ENCODE data around the gene ABCG4.
A peak's percentile ranks its signal among the peaks of the same experiment; 100 is the strongest.

Gene ABCG4

DNA sequence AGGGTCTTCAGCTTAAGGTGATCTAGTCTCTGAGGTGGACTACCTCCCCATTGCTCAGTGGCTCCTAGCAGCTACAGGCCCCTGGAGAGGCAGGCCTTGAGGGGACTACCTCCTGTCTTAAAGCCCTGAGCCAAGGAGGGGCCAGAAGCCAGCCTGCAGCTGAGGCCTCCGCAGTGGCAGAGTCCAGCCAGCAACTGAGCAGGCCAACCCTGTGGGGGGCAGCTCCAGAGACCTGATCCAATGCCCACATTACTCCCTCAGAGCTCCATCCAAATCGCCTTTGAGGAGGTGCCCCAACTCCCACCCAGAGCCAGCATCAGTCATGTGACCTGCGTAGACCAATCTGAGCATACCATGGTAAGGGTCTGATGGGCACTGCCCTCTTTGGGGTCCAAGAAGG, 39.0 kb upstream of the ABCG4 start:
- CTCF ChIA-PET, result interaction anchor here (1.0 to 2.2 kb wide), 6 partner anchors 11 to 244 kb away, joined by 3 to 11 read pairs (median 4); no protein-coding TSS in a partner anchor
- Mint-ChIP-seq H3K9me3 (no peaks in the 10 kb centered on the region), H3K4me3 (peak overlapping the region; percentile 87), H3K27ac (no peak overlapping the region), H3K4me1 (peaks cover 61% of the 10 kb centered on the region), H3K27me3 (peaks cover 5% of the 10 kb centered on the region), H3K36me3 (peaks cover 54% of the 10 kb centered on the region)
- DNase-seq, result no peak

DNA sequence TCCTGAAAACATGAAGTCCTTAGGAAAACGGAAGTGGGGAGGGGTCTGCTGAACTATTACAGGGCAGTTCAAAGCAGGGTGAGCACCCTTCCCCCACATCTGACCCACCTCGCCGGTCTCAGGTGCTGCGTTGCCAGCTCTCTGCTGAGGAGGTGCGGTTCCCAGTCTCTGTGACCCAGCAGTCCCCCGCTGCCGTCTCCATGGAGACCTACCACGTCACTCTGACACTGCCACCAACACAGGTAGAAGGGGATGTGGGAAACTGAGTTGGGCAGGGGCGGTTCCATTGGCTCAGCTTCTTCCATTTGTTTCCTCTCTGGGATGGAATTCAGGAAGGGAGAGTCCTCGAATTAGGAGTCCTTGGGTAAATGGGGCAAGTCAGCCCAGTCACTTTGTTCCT, 38.4 kb upstream of the ABCG4 start:
- peaks cover 66% of the 10 kb centered on the region for H3K4me1 Mint-ChIP-seq
- no peak overlapping the region for H3K4me3 Mint-ChIP-seq
- peaks cover 58% of the 10 kb centered on the region for H3K36me3 Mint-ChIP-seq
- CTCF ChIA-PET, result interaction anchor here (2.2 kb wide), 1 partner anchor 86 kb away, joined by 11 read pairs; no protein-coding TSS in a partner anchor
- no peak for DNase-seq
- H3K27me3 Mint-ChIP-seq, result peaks cover 5% of the 10 kb centered on the region
- no peak overlapping the region for H3K27ac Mint-ChIP-seq
- H3K9me3 Mint-ChIP-seq, result no peaks in the 10 kb centered on the region

DNA sequence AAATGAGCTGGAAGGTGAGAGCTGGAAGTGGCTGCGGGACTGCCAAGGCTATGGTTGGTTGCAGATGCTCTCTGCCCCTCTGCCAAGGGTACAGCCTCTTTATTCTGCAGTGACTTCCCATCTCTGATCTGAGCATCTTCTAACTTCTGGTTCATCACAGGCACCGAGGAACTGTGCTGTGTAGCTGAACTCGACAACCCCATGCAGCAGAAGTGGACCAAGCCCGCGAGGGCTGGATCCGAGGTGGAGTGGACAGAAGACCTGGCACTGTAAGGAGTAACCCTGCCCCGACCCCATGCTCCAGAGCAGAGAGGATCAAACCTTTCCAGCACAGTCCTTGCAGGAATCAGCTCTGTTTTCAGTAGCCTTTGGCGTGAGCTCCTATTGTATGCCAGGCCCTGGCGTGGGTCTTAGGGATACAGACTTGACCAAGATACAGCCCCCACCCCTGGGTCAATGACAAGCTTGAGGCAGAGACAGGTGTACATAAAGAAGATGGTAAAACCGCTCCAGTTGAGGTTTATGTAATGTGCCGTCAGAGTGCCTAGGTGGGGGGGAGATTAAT, 37.4 kb upstream of the ABCG4 start:
- Mint-ChIP-seq H3K9me3 (no peaks in the 10 kb centered on the region), H3K27me3 (no peaks in the 10 kb centered on the region), H3K27ac (no peak overlapping the region), H3K4me3 (no peak overlapping the region), H3K36me3 (peaks cover 66% of the 10 kb centered on the region), H3K4me1 (peaks cover 66% of the 10 kb centered on the region)
- CTCF ChIA-PET, result no interaction called here
- no peak for DNase-seq

DNA sequence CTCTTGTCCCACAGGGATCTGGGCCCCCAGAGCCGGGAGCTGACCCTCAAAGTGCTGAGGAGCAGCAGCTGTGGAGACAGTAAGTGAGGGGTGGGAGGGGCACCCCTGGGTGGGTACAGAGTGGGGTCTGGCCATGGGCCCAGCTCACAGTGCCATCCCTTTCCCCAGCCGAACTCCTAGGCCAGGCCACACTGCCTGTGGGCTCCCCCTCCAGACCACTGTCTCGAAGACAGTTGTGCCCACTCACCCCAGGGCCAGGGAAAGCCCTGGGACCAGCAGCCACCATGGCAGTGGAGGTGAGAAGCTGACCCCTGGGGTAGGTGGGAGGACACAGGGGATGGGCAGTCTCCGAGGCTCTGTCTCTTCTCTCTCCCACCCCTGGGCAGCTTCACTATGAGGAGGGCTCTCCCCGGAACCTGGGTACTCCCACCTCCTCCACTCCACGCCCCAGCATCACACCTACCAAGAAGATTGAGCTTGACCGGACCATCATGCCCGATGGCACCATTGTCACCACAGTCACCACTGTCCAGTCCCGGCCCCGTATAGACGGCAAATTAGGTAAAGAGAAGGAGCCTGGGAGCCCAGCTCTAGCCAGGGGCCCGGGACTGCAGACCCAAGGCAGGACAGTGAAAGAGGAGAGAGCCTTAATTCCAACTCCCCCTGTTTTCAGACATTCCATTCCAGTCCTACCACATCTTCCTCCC, 36.4 kb upstream of the ABCG4 start:
- H3K27me3 Mint-ChIP-seq, result no peaks in the 10 kb centered on the region
- no peak overlapping the region for H3K4me3 Mint-ChIP-seq
- H3K36me3 Mint-ChIP-seq, result peaks cover 74% of the 10 kb centered on the region
- CTCF ChIA-PET, result interaction anchor here (0.5 kb wide), 1 partner anchor 11 kb away, joined by 3 read pairs; no protein-coding TSS in a partner anchor
- H3K9me3 Mint-ChIP-seq, result no peaks in the 10 kb centered on the region
- no peak for DNase-seq
- peaks cover 69% of the 10 kb centered on the region for H3K4me1 Mint-ChIP-seq
- peak overlapping the region; percentile 12 for H3K27ac Mint-ChIP-seq

DNA sequence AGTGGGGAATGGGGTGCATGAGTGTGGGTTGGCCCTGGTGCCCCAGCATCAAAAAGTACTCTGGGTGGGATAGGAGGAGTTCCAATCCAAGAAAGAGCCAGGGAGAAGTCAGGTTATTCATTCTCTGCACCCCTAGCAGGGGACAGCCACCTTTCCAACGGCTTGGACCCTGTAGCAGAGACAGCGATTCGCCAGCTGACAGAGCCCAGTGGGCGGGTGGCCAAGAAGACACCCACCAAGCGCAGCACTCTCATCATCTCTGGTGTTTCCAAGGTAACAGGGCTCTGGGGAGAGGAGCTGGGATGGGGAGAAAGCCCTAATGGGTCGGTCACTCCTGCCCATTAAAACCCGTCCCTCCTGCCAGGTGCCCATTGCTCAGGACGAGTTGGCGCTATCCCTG, 35.1 kb upstream of the ABCG4 start:
- H3K4me1 Mint-ChIP-seq, result peaks cover 64% of the 10 kb centered on the region
- CTCF ChIA-PET, result no interaction called here
- peak overlapping the region; percentile 65 for H3K27ac Mint-ChIP-seq
- DNase-seq, result no peak
- H3K27me3 Mint-ChIP-seq, result no peaks in the 10 kb centered on the region
- no peak overlapping the region for H3K4me3 Mint-ChIP-seq
- peaks cover 77% of the 10 kb centered on the region for H3K36me3 Mint-ChIP-seq
- H3K9me3 Mint-ChIP-seq, result no peaks in the 10 kb centered on the region

DNA sequence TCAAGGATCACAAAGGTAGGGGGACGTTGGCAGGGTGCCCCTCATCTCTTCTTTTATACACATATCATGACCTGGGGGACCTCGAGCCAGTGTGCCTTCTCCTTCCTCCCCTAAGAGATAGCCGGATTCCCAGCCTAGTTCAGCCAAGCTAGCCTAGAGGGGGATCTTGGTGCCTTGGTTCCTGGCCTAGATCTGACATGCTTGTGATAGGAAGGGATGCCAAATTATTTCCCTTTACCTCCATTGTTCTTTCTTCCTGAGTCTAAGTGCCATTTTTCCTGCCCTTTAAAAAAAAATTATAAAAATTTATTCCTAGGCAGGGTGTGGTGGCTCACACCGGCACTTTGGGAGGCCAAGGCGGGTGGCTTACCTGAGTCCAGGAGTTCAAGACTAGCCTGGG, 34.5 kb upstream of the ABCG4 start:
- no peaks in the 10 kb centered on the region for H3K9me3 Mint-ChIP-seq
- H3K4me3 Mint-ChIP-seq, result no peak overlapping the region
- H3K27me3 Mint-ChIP-seq, result no peaks in the 10 kb centered on the region
- H3K36me3 Mint-ChIP-seq, result peaks cover 71% of the 10 kb centered on the region
- no peak for DNase-seq
- CTCF ChIA-PET, result interaction anchor here (0.7 kb wide), 1 partner anchor 413 kb away, joined by 3 read pairs; no protein-coding TSS in a partner anchor
- peaks cover 57% of the 10 kb centered on the region for H3K4me1 Mint-ChIP-seq
- H3K27ac Mint-ChIP-seq, result peak overlapping the region; percentile 95

DNA sequence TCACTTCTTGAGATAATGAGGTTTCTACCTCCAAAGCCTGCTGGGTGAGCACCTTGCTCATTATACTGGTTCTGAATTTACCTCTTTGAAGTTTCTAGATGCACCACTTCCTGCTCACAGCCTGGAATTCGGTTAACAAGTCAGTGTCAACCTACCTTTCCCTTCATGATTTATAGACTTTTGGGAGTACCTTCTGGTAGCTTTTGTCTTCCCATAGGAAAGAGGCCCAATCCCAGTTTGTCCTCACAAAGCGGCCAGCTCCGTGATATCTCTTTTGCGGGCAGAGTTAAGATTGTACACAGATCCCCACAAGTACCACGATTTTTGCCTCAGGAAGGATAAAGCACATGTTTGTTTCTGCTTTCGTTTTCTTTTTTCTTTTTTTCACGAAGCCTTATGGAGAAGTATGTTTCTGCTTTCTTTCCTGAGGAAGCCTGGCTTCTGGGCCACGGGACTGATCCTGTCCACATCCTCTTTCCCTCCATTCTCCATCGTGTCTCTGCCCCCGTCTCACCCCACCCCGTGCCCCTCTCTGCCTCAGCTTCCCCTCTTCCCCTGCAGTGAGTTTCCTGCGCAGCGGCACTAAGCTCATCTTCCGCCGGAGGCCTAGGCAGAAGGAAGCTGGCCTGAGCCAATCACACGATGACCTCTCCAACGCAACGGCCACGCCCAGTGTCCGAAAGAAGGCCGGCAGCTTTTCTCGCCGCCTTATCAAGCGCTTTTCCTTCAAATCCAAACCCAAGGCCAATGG, 33.2 kb upstream of the ABCG4 start:
- H3K4me1 Mint-ChIP-seq, result peaks cover 54% of the 10 kb centered on the region
- no peaks in the 10 kb centered on the region for H3K27me3 Mint-ChIP-seq
- peak; percentile 54 for DNase-seq
- CTCF ChIA-PET, result interaction anchor here (0.8 to 2.0 kb wide), 4 partner anchors 9 to 207 kb away, joined by 3 to 5 read pairs (median 4); partner anchors contain the start of gene C2CD2L
- H3K4me3 Mint-ChIP-seq, result peak overlapping the region; percentile 67
- H3K27ac Mint-ChIP-seq, result peak overlapping the region; percentile 95
- H3K9me3 Mint-ChIP-seq, result no peaks in the 10 kb centered on the region
- peaks cover 61% of the 10 kb centered on the region for H3K36me3 Mint-ChIP-seq

DNA sequence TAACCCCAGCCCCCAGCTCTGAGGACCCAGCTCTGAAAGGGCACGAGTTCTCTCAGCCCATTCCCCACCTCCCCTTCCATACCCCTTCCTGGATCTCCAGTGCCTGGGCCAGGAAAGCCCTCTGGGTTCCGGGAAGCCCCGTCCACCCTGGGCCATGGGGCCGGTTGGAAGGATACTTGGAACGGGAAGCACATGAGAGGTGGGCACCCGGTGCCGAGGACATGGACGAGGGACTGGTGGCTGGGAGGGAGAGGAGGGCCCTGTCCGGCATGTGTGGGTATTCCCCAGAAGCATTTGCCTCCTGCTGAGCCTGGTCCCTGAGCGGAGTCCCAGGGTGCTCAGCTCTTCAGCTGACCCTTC, 32.6 kb upstream of the ABCG4 start:
- CTCF ChIA-PET, result interaction anchor here (0.8 to 2.0 kb wide), 4 partner anchors 9 to 206 kb away, joined by 3 to 5 read pairs (median 4); partner anchors contain the start of gene C2CD2L
- peaks cover 55% of the 10 kb centered on the region for H3K4me1 Mint-ChIP-seq
- no peak for DNase-seq
- no peaks in the 10 kb centered on the region for H3K27me3 Mint-ChIP-seq
- peak overlapping the region; percentile 95 for H3K27ac Mint-ChIP-seq
- no peaks in the 10 kb centered on the region for H3K9me3 Mint-ChIP-seq
- peak overlapping the region; percentile 67 for H3K4me3 Mint-ChIP-seq
- peaks cover 56% of the 10 kb centered on the region for H3K36me3 Mint-ChIP-seq

DNA sequence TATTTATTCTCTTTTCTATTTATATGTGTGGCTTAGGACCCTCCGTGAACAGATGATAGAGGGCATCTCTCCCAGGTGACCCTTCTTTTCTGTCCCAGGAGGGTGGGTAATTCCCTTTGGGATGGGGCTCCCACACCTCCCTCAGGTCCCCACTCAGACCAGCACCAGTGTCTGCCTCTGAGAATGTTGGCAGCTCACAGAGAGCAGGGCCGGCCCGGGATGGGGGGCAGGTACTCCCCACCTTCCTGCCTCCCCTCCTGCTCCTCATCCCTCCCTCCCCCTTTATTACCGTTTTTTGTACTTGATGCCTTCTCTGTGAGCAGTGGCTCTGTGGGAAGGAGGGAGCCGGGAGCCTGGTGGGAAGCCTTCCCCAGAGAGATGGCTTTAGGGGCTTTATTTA, 32.3 kb upstream of the ABCG4 start:
- Mint-ChIP-seq H3K4me3 (no peak overlapping the region), H3K4me1 (peaks cover 55% of the 10 kb centered on the region), H3K9me3 (no peaks in the 10 kb centered on the region), H3K27ac (peak overlapping the region; percentile 95), H3K27me3 (no peaks in the 10 kb centered on the region), H3K36me3 (peaks cover 52% of the 10 kb centered on the region)
- no peak for DNase-seq
- CTCF ChIA-PET, result interaction anchor here (2.0 kb wide), 1 partner anchor 80 kb away, joined by 5 read pairs; no protein-coding TSS in a partner anchor

DNA sequence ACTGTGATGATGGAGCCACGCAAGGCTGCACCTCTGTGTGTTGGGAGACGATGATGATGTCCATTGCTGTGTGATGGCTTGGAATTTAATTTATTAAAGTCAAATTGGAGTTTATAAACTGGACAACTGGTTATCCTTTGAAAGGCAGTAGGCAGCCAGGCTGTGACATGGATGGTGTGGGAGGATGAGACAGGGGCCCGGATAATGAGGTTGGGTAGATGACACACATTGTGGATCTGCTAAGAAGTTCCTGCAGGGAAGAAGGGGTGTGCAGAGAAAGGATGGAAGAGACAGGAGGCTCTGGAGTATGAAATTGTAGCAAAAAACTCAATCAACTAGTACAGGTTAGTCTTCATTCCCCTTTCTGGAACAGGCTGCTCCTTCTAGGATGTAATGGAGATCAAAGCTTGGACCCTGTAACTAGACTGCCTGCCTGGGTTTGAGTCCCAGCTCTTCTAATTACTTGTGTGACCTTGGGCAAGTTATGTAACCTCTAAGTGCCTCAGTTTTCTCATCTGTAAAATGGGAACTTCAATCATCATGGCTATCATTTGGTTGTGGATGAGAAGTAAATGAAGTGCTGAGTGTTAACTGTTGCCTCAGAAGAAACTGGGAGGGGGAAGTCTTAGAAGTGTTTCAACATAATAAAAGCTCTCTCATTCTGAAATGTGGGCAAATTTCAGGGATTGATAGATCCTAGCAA, 31.7 kb upstream of the ABCG4 start:
- no peaks in the 10 kb centered on the region for H3K9me3 Mint-ChIP-seq
- H3K27me3 Mint-ChIP-seq, result no peaks in the 10 kb centered on the region
- H3K27ac Mint-ChIP-seq, result peak overlapping the region; percentile 86
- H3K4me3 Mint-ChIP-seq, result no peak overlapping the region
- CTCF ChIA-PET, result interaction anchor here (0.8 to 2.0 kb wide), 2 partner anchors 12 to 79 kb away, joined by 4 to 5 read pairs; no protein-coding TSS in a partner anchor
- H3K36me3 Mint-ChIP-seq, result peaks cover 47% of the 10 kb centered on the region
- peaks cover 56% of the 10 kb centered on the region for H3K4me1 Mint-ChIP-seq
- no peak for DNase-seq

DNA sequence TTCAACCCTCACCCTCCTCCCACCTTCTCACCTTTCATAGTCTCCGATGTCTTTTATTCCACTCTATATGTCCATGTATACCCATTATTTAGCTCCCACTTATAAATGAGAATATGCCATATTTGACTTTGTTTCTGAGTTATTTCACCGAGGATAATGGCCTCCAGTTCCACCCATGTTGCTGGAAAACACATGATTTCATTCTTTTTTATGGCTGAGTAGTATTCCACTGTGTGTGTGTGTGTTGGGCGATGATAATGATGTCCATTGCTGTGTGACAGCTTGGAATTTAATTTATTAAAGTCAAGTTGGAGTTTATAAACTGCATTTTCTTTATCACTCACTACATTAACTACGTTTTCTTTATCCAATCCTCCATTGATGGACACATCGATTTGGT, 30.6 kb upstream of the ABCG4 start:
- H3K27ac Mint-ChIP-seq, result no peak overlapping the region

DNA sequence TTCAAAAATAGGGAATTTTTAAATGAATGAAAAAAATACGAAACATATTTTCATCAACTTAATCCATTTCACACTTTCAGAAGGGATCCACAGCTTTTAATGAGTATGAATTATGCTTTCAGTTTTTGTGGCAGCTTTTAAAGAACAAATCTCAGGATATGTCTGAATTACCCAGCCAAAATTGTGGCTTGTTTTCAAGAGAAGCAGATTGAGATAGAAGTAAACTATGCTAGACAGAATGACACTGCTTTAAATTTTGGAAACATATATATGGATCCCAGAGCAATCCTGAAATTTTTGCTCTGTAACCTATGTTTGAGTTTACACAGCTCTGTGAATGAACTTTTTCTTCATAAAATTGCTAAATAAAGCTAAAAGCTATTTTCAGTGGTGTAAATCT, 29.9 kb upstream of the ABCG4 start:
- Mint-ChIP-seq H3K4me3 (no peak overlapping the region), H3K36me3 (peaks cover 42% of the 10 kb centered on the region), H3K27me3 (no peaks in the 10 kb centered on the region), H3K4me1 (peaks cover 59% of the 10 kb centered on the region), H3K9me3 (no peaks in the 10 kb centered on the region), H3K27ac (no peak overlapping the region)
- CTCF ChIA-PET, result interaction anchor here (1.2 to 1.4 kb wide), 2 partner anchors 12 to 19 kb away, joined by 3 to 4 read pairs; partner anchors contain the start of gene C2CD2L
- no peak for DNase-seq

More for the DNA sequence above, 30.6 kb upstream of the ABCG4 start:
- peaks cover 62% of the 10 kb centered on the region for H3K4me1 Mint-ChIP-seq
- no peak overlapping the region for H3K4me3 Mint-ChIP-seq
- no peak for DNase-seq
- H3K27me3 Mint-ChIP-seq, result no peaks in the 10 kb centered on the region
- CTCF ChIA-PET, result interaction anchor here (0.6 to 1.4 kb wide), 3 partner anchors 11 to 33 kb away, joined by 3 to 4 read pairs (median 3); partner anchors contain the start of genes C2CD2L and HMBS
- H3K36me3 Mint-ChIP-seq, result peaks cover 41% of the 10 kb centered on the region
- no peaks in the 10 kb centered on the region for H3K9me3 Mint-ChIP-seq

DNA sequence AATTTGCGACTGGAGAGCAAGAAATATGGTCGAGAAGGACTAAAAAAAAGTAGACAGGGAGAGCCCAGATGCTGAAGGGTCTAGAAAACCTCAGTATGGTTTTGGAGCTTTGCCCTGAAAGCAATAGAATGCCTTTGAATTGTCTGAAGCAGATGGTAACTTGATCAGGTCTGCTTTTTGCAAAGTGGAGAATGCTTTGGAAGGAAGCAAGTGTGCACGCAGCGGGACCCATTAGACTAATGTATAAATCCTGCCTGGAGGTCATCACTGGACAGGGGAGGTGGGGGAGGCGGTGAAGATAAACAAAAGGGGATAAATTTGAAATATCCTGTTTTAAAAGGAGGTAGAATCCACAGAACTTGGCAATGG, 28.2 kb upstream of the ABCG4 start:
- H3K4me1 Mint-ChIP-seq, result peaks cover 48% of the 10 kb centered on the region
- CTCF ChIA-PET, result interaction anchor here (0.6 to 1.6 kb wide), 4 partner anchors 12 to 54 kb away, joined by 3 to 6 read pairs (median 4); a partner anchor contains a TSS
- no peak for DNase-seq

More for the DNA sequence above, 28.2 kb upstream of the ABCG4 start:
- Mint-ChIP-seq H3K27me3 (no peaks in the 10 kb centered on the region), H3K4me3 (peak overlapping the region; percentile 87), H3K9me3 (no peaks in the 10 kb centered on the region), H3K36me3 (peaks cover 38% of the 10 kb centered on the region), H3K27ac (peak overlapping the region; percentile 64)
